Measurements from ENCODE around the gene ARPC2.

Gene ARPC2

DNA sequence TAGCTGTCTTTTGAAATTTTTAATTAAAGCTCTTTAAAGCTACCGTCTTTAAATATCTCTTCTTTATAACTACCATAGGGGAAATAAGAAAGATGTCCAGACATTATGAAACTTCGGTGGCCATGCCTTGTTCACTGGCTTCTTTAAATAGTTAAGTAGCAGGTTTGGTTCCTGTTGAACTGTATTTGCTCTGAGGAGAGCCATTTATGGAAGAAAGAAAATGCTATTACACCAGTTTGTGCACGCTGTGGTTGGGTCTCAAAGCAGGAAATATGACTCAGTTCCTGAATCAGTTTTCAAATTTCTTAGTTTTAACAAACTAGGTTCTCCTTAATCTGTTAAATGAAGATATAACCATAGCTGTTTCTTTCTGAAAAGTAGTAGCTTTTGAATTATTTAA is 12.2 kb downstream of the ARPC2 start:
- ATAC-seq (peak; percentile 91), DNase-seq (peak; percentile 26 to 49)
- Mint-ChIP-seq H3K4me1 (peaks cover 84% of the 10 kb centered on the region), H3K9me3 (no peaks in the 10 kb centered on the region), H3K27ac (peak overlapping the region; percentile 65 to 80), H3K4me3 (peak overlapping the region; percentile 68 to 70), H3K27me3 (no peaks in the 10 kb centered on the region)

DNA sequence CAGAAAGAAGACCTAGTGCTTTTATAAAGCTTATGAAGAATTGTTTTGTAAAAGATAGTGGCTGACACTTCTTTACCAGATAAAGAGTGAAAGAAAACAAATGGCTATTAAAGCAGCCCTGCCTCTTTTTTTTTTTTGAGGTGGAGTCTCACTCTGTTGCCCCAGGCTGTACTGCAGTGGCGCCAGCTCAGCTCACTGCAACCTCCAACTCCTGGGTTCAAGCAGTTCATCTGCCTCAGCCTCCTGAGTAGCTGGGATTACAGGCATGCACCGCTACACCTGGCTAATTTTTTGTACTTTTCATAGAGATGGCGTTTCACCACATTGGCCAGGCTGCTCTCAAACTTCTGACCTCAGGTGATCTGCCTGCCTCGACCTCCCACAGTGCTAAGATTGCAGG is 12.9 kb downstream of the ARPC2 start:
- ATAC-seq (no peak), DNase-seq (no peak)

DNA sequence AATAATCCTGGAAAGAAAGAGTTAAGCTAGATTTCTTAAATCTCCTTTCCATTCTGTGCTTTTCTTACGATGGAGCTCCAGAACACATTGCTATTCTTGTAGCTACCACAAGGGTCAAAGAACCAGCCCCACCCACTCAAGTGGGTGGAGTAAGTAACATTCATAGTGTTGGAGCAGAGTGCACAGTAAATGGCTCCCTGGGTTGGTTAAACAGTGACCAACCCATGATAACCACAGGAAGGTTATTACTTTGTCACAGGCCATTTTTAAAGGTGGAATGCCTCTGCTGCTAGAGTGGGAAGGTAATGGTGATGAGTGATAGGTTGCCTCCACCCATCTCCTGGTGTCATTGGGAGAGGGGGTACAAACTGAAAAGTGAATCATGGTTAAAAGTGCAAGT is 13.9 kb downstream of the ARPC2 start:
- ATAC-seq, result peak; percentile 86
- H3K4me1 Mint-ChIP-seq, result peaks cover 68% of the 10 kb centered on the region
- H3K4me3 Mint-ChIP-seq, result peak overlapping the region; percentile 9 to 70
- DNase-seq, result peak; percentile 26 to 46
- H3K27me3 Mint-ChIP-seq, result no peaks in the 10 kb centered on the region
- no peaks in the 10 kb centered on the region for H3K9me3 Mint-ChIP-seq
- H3K27ac Mint-ChIP-seq, result peak overlapping the region; percentile 56 to 89

More for the DNA sequence above, 12.9 kb downstream of the ARPC2 start:
- Mint-ChIP-seq H3K27me3 (no peaks in the 10 kb centered on the region), H3K9me3 (no peaks in the 10 kb centered on the region), H3K4me1 (peaks cover 78% of the 10 kb centered on the region), H3K4me3 (peak overlapping the region; percentile 31 to 70), H3K27ac (peak overlapping the region; percentile 63 to 89)

DNA sequence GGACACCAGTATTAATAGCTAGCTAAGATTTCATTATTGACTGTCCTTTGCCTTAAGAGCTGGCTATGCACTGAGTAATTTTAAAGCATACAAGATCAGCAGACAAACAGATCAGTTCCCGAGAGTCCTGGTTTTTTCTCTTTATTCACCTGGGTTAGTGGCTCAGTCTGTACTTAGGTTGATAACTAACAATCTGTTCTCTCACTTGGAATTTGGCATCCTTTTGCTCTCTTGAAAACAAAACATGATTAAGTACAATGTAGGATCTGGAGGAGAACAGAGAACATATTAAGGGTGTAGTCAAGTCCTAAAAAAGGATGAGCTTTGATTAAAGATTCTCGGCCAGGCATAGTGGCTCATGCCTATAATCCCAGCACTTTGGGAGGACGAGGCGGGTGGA is 16.6 kb downstream of the ARPC2 start:
- ATAC-seq, result no peak
- Mint-ChIP-seq H3K9me3 (no peaks in the 10 kb centered on the region), H3K4me1 (peaks cover 41% of the 10 kb centered on the region), H3K27me3 (no peaks in the 10 kb centered on the region), H3K27ac (peak overlapping the region in 1 of 2 donors; percentile 86), H3K4me3 (no peak overlapping the region)
- DNase-seq, result no peak

DNA sequence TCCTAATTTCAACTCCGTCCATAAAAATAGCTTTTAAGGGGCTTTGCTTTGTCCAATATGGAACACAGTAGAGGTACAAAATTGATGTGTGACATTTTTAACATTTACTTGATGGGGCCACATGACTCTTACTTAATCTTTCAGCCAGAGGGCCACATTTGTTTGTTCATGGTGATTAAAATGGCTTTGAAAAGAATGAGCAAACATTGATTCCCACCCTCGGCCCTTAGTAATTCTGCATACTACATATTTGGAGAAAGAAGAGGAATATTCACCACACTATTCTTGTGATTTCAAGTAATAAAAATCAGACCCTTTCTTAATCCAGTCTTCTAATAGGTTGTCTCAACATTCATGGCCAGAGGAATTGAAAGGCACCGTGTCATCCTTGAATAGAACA is 17.5 kb downstream of the ARPC2 start:
- no peak for DNase-seq
- Mint-ChIP-seq H3K4me3 (no peak overlapping the region), H3K9me3 (no peaks in the 10 kb centered on the region), H3K4me1 (peaks cover 37% of the 10 kb centered on the region), H3K27me3 (no peaks in the 10 kb centered on the region), H3K27ac (peak overlapping the region in 1 of 2 donors; percentile 25)
- no peak for ATAC-seq

DNA sequence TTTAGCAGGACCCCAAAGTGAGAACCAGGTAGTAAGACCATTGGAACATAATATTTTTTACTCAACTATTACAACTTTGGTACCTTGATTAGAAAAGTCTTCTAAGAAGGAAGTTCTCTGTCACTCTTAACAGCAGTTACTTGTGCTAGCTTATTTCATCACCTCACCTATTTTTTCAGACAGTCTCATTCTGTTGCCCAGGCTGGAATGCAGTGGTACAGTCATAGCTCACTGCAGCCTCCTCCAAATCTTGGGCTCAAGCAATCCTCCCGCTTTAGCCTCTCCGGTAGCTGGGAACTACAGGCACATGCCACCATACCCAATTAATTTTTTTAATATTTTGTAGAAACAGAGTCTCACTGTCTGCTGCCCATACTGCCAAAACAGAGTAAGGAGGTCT is 18.0 kb downstream of the ARPC2 start:
- DNase-seq (no peak), ATAC-seq (no peak)
- Mint-ChIP-seq H3K4me1 (peaks cover 36% of the 10 kb centered on the region), H3K27me3 (no peaks in the 10 kb centered on the region), H3K4me3 (no peak overlapping the region), H3K9me3 (no peaks in the 10 kb centered on the region), H3K27ac (peak overlapping the region; percentile 67 to 88)

DNA sequence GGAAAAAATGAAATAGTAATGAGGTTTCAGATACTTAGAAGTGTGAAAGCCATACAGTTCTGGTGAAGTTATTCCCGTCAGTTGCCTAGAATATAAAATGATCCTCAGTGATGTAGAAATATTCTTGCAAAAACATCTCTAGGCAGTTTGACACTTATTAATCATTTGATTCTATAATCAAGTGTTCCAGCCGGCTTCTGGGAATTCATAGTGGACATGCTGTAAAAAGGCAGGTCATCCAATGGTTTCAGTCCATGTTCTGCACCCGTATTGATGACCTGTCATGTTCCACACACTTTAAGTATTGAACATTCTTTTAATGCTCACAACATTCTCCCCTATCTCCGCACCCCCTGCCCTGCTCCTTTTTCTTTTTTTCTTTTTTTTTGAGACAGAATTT is 19.8 kb downstream of the ARPC2 start:
- no peaks in the 10 kb centered on the region for H3K27me3 Mint-ChIP-seq
- H3K4me1 Mint-ChIP-seq, result peaks cover 18% of the 10 kb centered on the region
- H3K9me3 Mint-ChIP-seq, result no peaks in the 10 kb centered on the region
- no peak for ATAC-seq
- no peak overlapping the region for H3K4me3 Mint-ChIP-seq
- no peak overlapping the region for H3K27ac Mint-ChIP-seq
- no peak for DNase-seq

DNA sequence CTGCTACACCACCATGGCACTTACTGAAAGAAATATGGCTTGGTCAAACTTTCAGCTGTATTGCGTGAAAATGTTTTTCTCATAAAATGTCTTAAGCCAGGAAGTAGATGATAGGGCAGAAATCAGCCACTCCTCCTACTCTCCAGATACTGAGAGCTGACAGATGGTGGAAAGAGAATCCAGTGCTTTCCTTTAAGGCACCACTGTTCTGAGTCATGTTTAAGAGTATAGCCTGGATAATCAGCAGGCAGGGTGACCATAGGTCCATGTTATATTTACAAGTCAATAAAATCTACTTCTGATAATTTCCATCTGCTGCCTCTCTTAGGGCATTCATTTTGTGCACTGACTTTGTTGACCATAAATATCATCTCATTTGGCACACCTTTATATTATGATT is 21.9 kb downstream of the ARPC2 start:
- DNase-seq (no peak), ATAC-seq (no peak)
- Mint-ChIP-seq H3K4me3 (no peak overlapping the region), H3K27me3 (no peaks in the 10 kb centered on the region), H3K9me3 (no peaks in the 10 kb centered on the region), H3K27ac (no peak overlapping the region), H3K4me1 (peaks cover 23% of the 10 kb centered on the region)

- H3K4me3 Mint-ChIP-seq, result no peak overlapping the region
- no peaks in the 10 kb centered on the region for H3K27me3 Mint-ChIP-seq
- DNase-seq, result no peak
- no peak for ATAC-seq
- peak overlapping the region; percentile 80 to 91 for H3K27ac Mint-ChIP-seq
- peaks cover 42% of the 10 kb centered on the region for H3K4me1 Mint-ChIP-seq
- H3K9me3 Mint-ChIP-seq, result no peaks in the 10 kb centered on the region
Measured at GRCh38 chr2:218244204-218244603, 27.2 kb downstream of the ARPC2 start.

DNA sequence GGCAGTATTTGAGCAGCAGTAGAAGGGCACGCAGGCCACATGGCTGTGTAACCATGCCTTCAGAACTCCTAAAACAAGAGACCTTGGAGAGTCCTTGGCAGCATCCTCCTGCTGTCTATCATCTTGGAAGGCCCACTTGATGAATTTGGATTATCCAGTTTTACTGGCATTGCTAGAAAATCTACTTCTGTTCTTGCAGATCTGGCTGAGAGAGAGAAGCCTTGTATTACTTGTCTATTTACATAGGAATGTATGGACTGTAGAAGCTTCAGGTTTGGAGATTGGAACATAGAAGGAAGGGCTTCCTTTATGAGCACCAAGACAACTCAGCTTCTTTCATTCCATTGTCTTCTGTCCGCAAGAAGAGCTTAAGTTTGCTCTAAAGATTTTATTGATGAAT is 27.7 kb downstream of the ARPC2 start:
- peak overlapping the region in 1 of 2 donors; percentile 14 for H3K4me3 Mint-ChIP-seq
- no peak for DNase-seq
- H3K9me3 Mint-ChIP-seq, result no peaks in the 10 kb centered on the region
- ATAC-seq, result no peak
- H3K4me1 Mint-ChIP-seq, result peaks cover 42% of the 10 kb centered on the region
- no peaks in the 10 kb centered on the region for H3K27me3 Mint-ChIP-seq
- peak overlapping the region; percentile 80 to 91 for H3K27ac Mint-ChIP-seq

GRCh38 chr2:218245214-218245613 is 28.2 kb downstream of the ARPC2 start:
- H3K9me3 Mint-ChIP-seq, result no peaks in the 10 kb centered on the region
- DNase-seq (no peak), ATAC-seq (peak; percentile 55)
- no peaks in the 10 kb centered on the region for H3K27me3 Mint-ChIP-seq
- H3K4me1 Mint-ChIP-seq, result peaks cover 41% of the 10 kb centered on the region
- peak overlapping the region in 1 of 2 donors; percentile 91 for H3K27ac Mint-ChIP-seq
- H3K4me3 Mint-ChIP-seq, result peak overlapping the region in 1 of 2 donors; percentile 14

DNA sequence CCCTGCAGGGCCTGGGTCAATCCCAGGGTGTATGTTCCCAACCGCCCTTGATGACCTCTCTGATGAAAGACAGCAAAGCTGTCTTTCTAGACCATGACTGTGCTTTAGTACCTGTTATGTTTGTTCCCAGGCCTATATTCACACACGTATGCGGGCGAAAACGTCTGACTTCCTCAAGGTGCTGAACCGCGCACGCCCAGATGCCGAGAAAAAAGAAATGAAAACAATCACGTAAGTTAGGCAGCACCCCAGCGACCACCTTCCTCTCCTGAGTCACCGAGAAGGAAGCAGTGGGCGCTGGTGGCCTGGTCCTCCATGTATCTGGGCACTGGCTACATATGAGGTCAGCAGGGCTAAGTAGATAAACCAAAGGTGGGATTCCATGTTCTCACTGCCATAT is 32.7 kb downstream of the ARPC2 start:
- H3K27me3 Mint-ChIP-seq, result no peaks in the 10 kb centered on the region
- H3K4me3 Mint-ChIP-seq, result no peak overlapping the region
- H3K4me1 Mint-ChIP-seq, result peaks cover 44% of the 10 kb centered on the region
- peak overlapping the region; percentile 42 to 69 for H3K27ac Mint-ChIP-seq
- ATAC-seq (no peak), DNase-seq (no peak)
- no peaks in the 10 kb centered on the region for H3K9me3 Mint-ChIP-seq

GRCh38 chr2:218252509-218253231 is 35.7 kb downstream of the ARPC2 start:
- no peak for ATAC-seq
- no peak for DNase-seq
- Mint-ChIP-seq H3K27ac (peak overlapping the region in 1 of 2 donors; percentile 88), H3K4me3 (no peak overlapping the region), H3K27me3 (no peaks in the 10 kb centered on the region), H3K9me3 (no peaks in the 10 kb centered on the region), H3K4me1 (peaks cover 59% of the 10 kb centered on the region)

DNA sequence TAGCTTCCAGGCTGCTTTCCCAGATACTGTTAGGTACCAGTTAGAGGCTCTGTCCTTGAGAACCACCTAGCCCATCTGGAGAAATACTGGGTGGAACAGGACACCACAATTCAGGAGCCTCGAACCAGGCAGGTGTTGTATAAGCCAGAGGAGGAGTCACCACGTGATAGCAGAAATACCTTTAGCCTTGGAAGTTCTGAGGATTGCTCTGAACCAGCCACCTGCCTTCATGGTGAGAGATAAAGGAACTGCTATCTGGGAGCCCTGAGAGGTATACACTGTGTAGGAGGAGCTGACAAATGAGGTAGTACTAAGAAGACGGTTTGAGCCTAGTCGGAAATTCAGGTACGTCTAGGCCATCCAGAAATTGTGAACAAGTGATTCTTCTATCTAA is 36.2 kb downstream of the ARPC2 start:
- DNase-seq (no peak), ATAC-seq (no peak)
- Mint-ChIP-seq H3K27ac (peak overlapping the region in 1 of 2 donors; percentile 88), H3K9me3 (no peaks in the 10 kb centered on the region), H3K4me1 (peaks cover 64% of the 10 kb centered on the region), H3K4me3 (no peak overlapping the region), H3K27me3 (no peaks in the 10 kb centered on the region)

GRCh38 chr2:218255446-218255845 is 38.5 kb downstream of the ARPC2 start:
- ATAC-seq, result no peak
- H3K27ac Mint-ChIP-seq, result peak overlapping the region in 1 of 2 donors; percentile 35
- H3K9me3 Mint-ChIP-seq, result no peaks in the 10 kb centered on the region
- H3K4me1 Mint-ChIP-seq, result peaks cover 70% of the 10 kb centered on the region
- DNase-seq, result no peak
- no peak overlapping the region for H3K4me3 Mint-ChIP-seq
- H3K27me3 Mint-ChIP-seq, result no peaks in the 10 kb centered on the region

GRCh38 chr2:218256612-218257350 is 39.8 kb downstream of the ARPC2 start:
- no peaks in the 10 kb centered on the region for H3K27me3 Mint-ChIP-seq
- no peaks in the 10 kb centered on the region for H3K9me3 Mint-ChIP-seq
- peaks cover 58% of the 10 kb centered on the region for H3K4me1 Mint-ChIP-seq
- peak overlapping the region; percentile 78 to 84 for H3K27ac Mint-ChIP-seq
- peak; percentile 1 for ATAC-seq
- no peak overlapping the region for H3K4me3 Mint-ChIP-seq
- no peak for DNase-seq
